ENCODE results near the gene IFNL1.
"Not testable (repeated sequence)": the region's sequence is repeated elsewhere in the genome, so short reads cannot be mapped to it uniquely, and the experiment has no call there.

Gene IFNL1

DNA sequence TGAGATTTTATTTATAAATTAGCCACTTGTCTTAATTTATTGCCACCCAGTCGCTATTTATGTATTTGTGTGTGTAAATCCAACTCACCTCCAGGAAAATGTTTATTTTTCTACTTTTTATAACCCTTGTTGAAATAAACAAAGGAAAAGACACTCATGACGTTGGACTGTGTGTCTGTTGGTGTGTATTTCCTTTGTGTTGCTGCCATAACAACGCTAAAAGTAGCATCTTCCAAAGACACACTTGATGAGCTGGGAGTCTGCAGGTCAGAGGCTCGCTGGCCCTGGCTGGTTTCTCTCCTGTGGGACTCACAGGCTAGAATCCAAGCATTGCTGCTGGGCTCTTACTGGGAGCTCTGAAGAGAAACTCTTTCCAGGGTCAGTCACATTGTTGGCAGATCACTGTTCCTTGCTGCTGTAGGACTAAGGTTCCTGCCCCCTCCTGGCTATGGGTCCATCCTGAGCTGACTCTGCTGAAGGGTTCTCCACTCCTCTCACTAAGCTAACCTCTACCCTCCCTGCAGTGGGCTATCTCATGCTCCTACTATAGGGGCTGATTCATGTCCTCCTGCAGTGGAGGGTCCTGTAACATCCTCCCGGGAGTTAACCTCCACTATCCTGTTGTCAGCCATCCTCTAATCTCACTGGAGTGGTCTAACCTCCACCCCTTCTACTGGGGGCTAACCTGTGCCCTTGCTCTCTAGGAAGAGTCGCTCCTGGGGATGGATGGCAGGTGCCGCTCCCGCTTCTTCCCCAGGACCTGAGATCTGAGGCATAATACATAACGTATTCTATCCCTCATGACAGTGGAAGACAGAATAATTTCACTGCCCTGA lies 26.0 kb upstream of the IFNL1 start:
- no peak for DNase-seq

DNA sequence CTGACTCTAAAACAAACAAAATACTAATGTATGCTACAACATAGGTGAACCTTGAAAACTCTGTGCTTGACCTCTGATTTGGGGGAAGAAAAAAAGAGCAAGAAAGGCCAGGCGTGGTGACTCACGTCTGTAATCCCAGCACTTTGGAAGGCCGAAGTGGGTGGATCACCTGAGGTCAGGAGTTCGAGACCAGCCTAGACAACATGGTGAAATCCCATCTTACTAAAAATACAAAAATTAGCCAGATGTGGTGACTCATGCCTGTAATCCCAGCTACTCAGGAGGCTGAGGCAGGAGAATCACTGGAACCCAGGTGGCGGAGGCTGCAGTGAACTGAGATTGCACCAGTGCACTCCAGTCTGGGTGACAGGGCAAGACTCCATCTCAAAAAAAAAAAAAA lies 22.3 kb upstream of the IFNL1 start:
- not testable (repeated sequence) for DNase-seq

DNA sequence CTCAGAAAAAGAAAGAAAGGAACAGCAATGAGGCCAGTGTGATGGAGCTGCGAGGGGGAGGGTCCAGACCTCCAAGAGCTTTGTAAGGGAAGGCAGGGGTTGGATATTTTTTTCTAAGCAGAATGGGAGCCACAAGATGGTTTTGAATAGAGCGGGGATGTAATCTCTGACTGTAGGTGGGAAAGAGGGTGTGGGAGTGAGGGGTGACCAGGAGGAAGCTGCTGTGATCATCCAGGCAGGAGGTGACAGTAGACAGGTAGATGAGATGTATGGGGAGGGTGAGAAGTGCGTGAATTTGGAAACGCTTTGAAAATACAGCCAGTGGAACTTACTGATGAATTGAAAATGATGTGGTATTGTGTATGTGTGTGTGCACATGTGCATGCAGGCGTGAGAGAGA lies 20.6 kb upstream of the IFNL1 start:
- no peak for DNase-seq

DNA sequence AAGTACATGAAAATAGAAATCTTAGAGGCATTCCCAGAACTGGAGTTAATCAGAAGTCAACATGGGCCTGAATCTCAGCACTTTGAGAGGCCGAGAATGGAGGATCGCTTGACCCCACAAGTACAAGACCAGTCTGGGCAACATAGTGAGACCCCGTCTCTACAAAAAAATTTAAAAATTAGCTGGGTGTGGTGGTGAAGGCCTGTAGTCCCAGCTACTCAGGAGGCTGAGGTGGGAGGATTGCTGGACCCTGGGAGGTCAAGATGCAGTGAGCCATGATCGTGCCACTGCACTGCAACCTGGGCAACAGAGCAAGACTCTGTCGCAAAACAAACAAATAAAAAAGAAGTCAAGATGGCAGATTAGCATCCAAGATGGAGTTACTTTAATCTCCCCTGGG lies 19.5 kb upstream of the IFNL1 start:
- no peak for DNase-seq

DNA sequence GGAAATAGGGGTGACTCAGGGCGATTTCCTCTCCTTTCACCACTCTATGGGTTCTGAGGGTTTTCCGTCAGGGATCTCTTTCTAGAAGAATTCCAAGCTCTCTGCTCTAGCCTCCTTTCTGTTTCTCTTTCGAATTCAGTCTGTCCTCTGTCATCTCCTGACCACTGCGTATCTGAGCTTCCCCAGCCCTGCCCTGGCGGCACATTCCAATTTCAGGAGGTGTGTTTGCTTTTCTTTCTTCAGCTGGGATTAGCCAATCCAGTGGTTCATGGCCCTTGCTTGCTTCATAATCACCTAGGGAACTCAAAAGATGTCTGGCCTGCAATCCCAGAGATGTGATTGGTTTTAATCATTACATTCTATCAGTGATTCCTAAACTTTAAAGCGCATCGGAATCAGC lies 18.6 kb upstream of the IFNL1 start:
- DNase-seq = no peak

DNA sequence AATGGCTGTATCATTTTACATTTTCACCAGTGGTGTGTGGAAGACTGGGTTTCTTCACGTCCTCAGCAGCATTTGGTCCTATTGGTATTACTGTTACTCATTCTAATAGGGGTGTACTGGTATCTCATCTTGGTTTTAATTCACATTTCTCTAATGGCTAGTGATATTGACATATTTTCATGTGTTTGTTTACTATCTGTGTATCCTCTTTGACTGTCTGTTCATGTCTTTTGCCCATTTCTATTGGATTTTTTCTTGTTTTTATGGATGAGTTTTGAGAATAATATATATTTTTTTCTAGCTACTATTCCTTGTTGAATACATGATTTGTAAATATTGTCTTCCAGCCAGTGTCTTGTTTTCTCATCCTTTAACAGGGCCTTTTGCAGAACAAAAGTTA lies 14.2 kb upstream of the IFNL1 start:
- no peak for DNase-seq

DNA sequence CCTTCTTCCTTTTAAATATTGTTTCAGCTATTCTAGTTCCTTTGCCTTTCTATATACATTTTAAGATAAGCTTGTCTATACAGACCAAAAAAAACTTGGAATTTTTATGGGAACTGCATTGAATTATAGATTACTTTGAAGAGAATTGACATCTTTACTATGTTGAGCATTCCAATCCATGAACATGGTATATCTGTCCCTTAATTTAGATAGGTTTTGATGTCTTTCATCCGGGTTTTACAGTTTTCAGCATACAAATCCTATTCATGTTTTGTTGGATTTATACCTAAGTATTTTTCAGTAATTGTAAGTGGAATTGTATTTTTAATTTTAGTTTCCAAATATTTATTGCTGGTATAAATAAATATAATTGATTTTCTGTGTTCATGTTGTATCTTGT lies 12.2 kb upstream of the IFNL1 start:
- no peak for DNase-seq

DNA sequence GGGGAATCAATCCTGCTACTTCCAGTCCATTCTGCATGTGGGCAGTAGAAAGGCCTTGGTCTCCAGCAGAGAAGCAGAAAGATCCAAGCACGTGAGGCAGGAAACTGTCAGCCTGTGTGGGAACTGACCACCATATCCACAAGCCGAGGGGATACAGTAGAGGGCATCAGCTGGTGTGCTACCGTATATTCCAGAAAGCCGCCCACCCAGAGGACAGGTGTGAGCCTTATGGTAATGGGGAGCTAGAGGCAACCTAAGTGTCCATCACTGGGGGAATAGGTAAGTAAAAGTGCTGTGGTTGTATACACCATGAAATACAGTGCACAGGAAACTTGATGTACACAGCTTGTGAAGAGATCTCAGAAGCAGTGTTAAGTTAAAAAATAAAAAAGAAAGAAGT lies 2.8 kb upstream of the IFNL1 start:
- no peak for DNase-seq

DNA sequence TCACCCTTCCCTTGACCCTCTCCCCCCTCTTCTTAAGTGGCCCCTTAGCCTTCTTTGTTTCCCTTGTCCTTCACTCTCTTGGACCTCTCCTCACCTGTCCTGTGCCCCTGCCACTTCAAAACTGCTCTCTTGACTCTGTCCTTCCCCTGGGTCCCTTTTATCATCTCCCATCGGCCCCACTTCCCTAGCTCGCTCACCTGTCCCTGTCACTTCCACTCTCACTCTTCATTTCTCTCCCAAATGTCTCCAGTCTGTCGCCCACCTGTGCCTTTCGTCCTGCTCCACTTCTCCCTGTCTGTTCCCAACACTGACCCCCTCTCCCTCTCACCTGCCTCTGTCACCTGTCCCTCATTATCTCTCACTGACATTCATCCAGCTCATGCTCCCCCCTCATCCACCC lies 699 bp downstream of the IFNL1 start:
- DNase-seq = no peak

DNA sequence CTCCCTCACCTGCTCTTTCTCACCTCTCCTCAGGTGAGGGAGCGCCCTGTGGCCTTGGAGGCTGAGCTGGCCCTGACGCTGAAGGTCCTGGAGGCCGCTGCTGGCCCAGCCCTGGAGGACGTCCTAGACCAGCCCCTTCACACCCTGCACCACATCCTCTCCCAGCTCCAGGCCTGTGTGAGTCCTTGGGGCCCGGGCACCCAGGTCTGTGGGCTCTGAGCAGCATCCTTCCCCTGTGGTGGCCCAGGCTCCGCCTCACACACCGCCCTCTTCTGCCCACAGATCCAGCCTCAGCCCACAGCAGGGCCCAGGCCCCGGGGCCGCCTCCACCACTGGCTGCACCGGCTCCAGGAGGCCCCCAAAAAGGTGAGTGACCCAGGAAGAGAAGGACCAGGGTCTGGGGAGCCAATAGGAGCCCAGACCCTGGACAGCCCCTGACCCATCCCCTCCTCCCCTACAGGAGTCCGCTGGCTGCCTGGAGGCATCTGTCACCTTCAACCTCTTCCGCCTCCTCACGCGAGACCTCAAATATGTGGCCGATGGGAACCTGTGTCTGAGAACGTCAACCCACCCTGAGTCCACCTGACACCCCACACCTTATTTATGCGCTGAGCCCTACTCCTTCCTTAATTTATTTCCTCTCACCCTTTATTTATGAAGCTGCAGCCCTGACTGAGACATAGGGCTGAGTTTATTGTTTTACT lies 1.9 kb downstream of the IFNL1 start:
- DNase-seq = no peak

DNA sequence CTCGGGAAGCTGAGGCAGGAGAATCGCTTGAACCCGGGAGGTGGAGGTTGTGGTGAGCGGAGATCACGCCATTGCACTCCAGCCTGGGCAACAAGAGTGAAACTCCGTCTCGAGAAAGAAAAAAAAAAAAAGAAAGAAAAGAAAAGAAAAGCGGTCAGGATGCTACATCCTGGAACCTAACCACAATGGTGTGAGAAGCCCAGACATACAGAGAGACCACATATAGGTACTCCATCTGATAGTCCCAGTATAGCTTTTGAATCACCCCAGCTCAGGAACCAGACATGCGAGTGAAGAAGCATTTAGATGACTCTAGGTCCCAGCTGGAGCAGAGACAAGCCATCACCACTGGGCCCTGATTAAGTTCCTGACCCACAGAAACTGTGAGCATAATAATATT lies 3.2 kb downstream of the IFNL1 start:
- no peak for DNase-seq

DNA sequence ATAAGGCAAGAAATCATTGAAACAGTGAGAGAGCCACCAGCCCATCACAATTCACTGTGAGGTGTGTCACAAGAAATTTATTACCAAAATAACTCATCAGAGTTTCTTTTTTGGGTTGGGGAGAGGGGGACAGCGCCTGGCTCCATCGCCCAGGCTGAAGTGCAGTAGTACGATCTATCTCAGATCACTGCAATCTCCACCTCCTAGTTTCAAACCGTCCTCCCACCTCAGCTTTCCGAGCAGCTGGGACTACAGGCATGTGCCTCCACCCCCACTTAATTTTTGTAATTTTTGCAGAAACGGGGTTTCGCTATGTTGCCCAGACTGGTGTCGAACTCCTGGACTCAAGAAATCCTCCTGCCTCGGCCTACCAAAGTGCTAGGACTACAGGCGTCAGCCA lies 3.6 kb downstream of the IFNL1 start:
- no peak for DNase-seq

DNA sequence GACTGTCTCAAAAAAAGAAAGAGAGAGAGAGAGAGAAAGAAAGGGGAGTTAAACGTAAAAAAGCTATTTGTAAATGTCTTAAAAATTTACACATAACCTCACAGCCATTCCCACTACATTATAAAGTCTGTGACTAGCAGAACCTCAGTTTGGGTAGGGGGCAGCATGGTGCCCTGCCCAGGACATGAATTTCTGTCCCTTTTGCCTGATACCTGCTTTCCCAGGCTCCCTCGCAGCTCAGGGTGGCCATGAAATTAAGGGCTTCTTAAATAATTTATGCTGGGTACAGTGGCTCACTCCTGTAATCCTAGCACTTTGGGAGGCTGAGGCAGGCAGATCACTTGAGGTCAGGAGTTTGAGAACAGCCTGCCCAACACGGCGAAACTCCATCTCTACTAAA lies 4.8 kb downstream of the IFNL1 start:
- DNase-seq = no peak

DNA sequence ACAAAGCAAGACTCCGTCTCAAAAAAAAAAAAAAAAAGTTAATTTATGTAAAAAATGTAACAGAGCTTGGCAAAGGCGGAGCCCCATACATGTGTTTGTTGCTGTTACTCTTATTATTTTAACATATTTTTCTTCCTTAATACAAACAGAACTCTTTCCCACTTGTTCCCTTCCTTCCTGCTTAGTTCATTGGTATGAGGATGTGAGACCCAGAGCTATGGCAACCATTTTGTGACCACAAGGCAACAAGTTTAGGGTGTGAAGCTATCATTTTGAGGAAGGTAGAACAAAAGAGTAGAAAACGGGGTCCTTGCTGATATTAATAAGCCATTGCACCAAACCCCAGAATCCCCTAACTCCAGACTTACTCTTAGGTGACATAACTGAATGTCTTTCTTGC lies 5.4 kb downstream of the IFNL1 start:
- DNase-seq = no peak

DNA sequence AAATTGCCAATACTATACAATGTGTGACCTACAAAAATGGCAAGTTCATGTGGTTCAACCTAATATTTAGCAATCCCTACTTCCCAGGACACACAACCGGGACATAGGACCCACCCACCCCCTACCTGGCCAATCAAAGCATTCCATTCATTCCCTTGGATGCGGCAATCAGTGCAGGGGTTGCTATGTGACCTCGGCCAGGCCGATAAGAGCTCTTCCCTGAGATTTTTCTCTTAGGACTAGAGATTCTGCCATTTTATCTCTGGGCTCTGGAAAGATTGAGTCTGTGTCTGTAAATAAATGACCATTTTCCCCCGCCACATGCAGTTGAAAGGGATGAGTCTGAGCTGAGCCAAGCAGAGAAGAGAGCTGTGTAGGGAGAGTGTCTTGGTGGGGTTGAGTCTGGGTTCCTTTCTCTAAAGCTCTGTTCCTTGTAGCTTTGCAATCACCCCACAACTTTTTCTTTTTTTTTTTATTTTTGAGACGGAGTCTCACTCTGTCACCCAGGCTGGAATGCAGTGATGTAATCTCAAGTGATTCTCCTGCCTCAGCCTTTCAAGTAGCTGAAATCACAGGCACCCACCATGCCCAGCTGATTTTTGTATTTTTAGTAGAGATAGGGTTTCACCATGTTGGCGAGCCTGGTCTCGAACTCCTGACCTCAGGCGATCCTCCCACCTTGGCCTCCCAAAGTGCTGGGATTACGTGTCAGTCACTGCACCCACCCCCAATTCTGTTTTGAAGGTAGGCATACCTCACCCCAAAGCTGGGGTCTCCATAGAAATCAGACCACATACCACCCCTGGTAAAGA lies 7.4 kb downstream of the IFNL1 start:
- DNase-seq = no peak

DNA sequence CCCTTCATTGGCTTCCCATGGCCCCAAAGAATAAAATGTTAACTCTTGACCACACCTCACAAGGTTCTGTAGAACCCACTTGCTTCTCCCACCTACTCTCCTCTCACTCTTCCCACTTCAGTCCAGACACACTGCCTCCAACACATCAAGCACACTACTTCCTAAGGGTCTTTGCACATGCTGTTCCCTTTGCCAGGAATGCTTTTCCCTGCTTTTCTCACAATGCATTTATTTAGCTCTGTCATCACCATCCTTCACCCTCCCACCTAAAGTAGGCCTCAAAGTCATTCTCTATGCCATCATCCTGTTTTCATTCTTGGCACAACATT lies 7.9 kb downstream of the IFNL1 start:
- DNase-seq = no peak

DNA sequence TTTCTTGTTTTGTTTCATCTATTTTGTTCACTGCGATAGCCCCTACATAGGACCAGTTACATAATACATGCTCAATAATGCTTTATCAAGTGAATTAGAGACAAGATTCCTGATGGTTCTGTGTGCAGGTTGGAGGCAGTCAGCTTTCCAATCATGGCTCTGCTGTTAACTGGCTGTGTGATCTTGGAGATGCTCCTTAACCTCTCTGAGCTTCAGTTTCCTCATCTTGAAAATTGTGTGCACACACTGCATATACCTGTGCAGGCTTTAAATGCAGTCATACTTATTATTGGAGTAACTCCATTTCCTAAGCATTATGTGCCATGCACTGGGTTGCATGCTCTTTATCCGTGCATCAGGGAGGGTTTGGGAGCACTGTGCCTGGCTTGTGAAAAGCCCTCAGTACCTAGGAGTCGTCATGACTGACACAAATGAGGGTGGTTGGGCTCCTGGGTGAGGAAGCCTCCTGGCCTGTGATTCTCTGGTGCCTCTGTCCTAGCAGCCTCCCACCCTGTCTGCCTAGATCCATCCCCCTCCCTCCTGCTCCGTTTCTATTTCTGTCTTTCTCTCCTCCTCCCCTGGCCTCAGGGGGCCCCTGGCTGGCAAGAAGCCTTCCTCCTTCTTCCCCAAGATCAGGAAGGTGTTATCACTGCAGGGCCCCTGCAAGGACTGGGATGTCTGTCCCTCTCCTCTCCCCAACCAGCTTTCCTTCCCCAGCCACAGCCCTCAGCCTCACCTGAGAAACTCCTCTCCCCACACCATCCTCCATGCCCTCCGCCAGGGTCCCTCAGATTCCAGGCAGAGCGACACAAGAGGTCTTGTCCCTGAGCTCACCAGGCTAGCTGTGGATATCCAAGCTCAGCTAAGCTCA lies 8.7 kb downstream of the IFNL1 start:
- DNase-seq = no peak

DNA sequence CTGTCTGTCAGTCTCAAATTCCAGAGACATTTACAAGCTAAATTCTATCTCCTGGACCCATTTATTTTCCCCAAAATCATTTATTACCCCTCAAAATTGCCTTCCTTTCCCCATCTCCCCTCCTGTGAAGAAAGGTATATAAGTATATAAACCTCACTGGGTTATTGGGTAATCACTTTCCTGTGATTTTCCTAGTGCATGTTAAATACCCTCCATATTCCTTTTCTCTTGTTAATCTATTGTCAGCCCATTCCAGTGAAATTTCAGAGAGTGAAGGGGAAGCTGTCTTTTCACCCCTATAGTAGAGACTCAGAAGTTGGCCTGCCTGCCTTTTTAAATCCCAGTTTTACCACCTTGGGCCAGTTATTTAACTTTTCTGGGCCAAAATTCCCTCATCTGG lies 9.9 kb downstream of the IFNL1 start:
- DNase-seq = no peak

DNA sequence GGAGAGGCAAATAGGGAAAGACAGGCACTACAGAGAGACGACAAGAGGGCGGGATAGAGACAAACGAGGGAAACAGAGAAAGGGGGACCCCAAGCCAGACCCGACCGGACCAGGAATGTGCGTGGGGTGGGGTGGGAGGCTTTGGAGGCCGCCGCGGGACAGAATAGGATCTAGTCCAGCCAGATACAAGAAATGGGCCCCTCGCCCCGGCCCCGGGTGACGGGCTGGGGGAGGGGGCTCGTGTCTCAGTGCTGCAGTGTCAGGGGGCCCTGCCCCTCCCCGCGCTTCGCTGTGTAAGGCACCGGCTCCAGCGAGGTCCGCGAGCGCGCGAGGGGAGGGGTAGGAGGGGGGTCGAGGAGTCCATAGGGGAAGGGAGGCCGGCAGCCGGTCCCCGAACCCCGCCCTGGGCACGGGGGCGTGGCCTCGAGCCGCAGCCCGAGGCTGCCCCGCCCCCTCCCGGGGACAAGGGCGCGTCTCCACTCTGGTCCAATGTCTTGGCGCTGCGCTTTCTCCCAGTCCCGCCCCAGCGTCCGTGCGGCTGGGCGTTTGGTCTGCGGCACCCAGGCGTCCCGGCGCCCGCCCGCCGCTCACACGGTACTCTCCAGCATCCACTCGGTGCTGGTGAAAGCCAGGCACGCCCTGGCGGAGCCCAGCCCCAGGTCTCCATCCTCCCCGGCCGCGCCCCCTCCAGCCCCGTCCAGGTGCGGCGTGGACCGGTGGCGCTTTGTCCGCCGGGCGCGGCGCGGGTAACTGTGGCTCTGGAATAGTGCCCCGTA lies 11.0 kb downstream of the IFNL1 start:
- DNase-seq = no peak

DNA sequence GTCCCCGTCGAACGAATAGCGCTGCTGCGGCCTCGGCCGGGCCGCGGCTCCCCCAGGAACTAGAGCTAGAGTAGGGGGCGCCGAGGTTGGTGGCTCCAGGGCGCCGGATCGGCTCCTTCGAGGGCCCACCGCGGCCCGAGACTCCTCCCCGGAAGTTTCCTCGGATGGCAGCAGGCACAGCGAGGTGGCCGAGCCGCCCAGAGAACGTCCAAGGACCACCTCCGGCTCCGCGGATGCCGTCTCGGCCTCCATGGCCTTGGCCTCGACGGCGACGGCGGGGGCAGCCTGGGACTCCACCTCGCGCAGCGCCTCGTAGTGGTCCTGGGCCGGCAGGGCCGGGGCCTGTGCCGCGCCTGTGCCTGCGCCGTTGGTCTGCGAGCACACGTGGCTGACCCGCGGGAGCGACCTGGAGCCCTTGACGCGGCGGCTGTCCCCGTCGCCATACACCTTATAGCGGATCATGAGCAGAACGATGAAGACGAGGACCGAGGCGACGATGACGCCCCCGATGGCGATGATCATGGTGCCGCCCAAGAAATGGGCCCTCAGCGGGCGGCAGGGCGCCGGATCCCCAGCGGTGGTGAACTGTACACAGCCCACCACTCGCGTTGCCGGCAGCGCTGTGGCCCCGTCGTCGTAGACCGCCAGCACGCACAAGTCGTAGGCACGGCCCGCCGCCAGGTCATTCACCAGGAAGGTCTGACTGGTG lies 11.8 kb downstream of the IFNL1 start:
- no peak for DNase-seq

DNA sequence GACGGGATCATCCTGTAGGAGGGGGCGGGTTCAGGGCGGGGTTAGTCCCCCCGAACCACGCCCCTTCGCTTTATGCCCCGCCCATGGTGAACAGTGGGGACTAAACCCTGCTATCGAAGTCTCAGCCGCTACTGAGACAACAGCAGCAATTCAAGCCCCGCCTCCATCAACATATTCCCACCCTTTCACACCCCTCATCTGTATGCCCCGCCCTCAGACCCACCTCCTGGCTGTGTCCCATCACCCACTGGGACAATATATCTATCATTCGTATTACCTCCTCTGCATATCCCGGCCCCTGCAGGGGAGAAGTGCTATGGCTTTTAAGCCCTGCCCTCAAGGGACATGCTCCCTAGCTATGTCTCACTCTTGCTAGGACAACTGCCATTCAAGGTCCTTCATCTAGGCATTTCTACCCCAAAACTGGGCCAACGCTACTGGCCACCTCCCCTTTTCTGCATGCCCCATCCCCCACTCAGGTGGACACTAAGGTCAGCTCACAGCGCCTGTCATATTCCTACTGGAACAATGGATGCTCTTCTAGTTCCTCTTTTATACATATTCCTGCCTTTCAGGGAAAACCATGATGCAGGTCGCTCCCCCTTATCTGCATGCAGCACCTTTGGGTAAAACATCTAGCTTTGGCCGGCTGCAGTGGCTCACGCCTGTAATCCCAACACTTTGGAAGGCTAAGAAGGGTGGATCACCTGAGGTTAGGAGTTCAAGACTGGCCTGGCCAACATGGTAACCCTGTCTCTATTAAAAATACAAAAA lies 12.5 kb downstream of the IFNL1 start:
- DNase-seq = no peak
